ENCODE results near the gene TRMT61B.

The TRMT61B gene

GRCh38 chr2:28915939-28916338 is 45.8 kb upstream of the TRMT61B start (continued):
- no peak for TF ChIP-seq TOX (CRISPR knock-in tag; IDR thresholded peaks at IDR 0.05; ENCODE audit: borderline replicate concordance)

GRCh38 chr2:28909655-28910353 is 39.7 kb upstream of the TRMT61B start:
- no peak for ATAC-seq
- no peak for TF ChIP-seq ESRRG (CRISPR knock-in tag; IDR thresholded peaks at IDR 0.05)
- no peak for TF ChIP-seq BACH2 (CRISPR knock-in tag; IDR thresholded peaks at IDR 0.05; ENCODE audit: borderline replicate concordance)
- TF ChIP-seq TCF4 (CRISPR knock-in tag; IDR thresholded peaks at IDR 0.05; ENCODE audit: borderline replicate concordance), result no peak
- no peak for TF ChIP-seq TOX (CRISPR knock-in tag; IDR thresholded peaks at IDR 0.05; ENCODE audit: borderline replicate concordance)
- no peak for TF ChIP-seq ZFP30 (CRISPR knock-in tag; IDR thresholded peaks at IDR 0.05)
- TF ChIP-seq CSDC2 (CRISPR knock-in tag; IDR thresholded peaks at IDR 0.05), result no peak

- TF ChIP-seq ZFP3 (CRISPR knock-in tag; IDR thresholded peaks at IDR 0.05), result no peak
- no peak for TF ChIP-seq ISL1 (CRISPR knock-in tag; IDR thresholded peaks at IDR 0.05)
- TF ChIP-seq BACH2 (CRISPR knock-in tag; IDR thresholded peaks at IDR 0.05; ENCODE audit: borderline replicate concordance), result no peak
- no peak for TF ChIP-seq TCF4 (CRISPR knock-in tag; IDR thresholded peaks at IDR 0.05; ENCODE audit: borderline replicate concordance)
- TF ChIP-seq, protein P1, sequence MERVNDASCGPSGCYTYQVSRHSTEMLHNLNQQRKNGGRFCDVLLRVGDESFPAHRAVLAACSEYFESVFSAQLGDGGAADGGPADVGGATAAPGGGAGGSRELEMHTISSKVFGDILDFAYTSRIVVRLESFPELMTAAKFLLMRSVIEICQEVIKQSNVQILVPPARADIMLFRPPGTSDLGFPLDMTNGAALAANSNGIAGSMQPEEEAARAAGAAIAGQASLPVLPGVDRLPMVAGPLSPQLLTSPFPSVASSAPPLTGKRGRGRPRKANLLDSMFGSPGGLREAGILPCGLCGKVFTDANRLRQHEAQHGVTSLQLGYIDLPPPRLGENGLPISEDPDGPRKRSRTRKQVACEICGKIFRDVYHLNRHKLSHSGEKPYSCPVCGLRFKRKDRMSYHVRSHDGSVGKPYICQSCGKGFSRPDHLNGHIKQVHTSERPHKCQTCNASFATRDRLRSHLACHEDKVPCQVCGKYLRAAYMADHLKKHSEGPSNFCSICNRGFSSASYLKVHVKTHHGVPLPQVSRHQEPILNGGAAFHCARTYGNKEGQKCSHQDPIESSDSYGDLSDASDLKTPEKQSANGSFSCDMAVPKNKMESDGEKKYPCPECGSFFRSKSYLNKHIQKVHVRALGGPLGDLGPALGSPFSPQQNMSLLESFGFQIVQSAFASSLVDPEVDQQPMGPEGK (CRISPR knock-in tag; IDR thresholded peaks at IDR 0.05; ENCODE audit: borderline replicate concordance), result no peak
- TF ChIP-seq ZFP30 (CRISPR knock-in tag; IDR thresholded peaks at IDR 0.05), result no peak
- TF ChIP-seq TSHZ2 (CRISPR knock-in tag; IDR thresholded peaks at IDR 0.05), result no peak
- TF ChIP-seq, protein P2, sequence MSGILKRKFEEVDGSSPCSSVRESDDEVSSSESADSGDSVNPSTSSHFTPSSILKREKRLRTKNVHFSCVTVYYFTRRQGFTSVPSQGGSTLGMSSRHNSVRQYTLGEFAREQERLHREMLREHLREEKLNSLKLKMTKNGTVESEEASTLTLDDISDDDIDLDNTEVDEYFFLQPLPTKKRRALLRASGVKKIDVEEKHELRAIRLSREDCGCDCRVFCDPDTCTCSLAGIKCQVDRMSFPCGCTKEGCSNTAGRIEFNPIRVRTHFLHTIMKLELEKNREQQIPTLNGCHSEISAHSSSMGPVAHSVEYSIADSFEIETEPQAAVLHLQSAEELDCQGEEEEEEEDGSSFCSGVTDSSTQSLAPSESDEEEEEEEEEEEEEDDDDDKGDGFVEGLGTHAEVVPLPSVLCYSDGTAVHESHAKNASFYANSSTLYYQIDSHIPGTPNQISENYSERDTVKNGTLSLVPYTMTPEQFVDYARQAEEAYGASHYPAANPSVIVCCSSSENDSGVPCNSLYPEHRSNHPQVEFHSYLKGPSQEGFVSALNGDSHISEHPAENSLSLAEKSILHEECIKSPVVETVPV (CRISPR knock-in tag; IDR thresholded peaks at IDR 0.05), result no peak
- no peak for TF ChIP-seq ARNTL (CRISPR knock-in tag; IDR thresholded peaks at IDR 0.05; ENCODE audit: borderline replicate concordance, low read depth)
- no peak for TF ChIP-seq PPARA (CRISPR knock-in tag; IDR thresholded peaks at IDR 0.05; ENCODE audit: borderline replicate concordance)
- no peak for TF ChIP-seq ZNF70 (CRISPR knock-in tag; IDR thresholded peaks at IDR 0.05)
- no peak for TF ChIP-seq ZNF565 (CRISPR knock-in tag; conservative IDR thresholded peaks at IDR 0.05; ENCODE audit: low read depth)
- no peak for TF ChIP-seq GLIS3 (CRISPR knock-in tag; IDR thresholded peaks at IDR 0.05)
- no peak for TF ChIP-seq ZNF8 (CRISPR knock-in tag; IDR thresholded peaks at IDR 0.05)
- TF ChIP-seq TOX (CRISPR knock-in tag; IDR thresholded peaks at IDR 0.05; ENCODE audit: borderline replicate concordance), result no peak
- TF ChIP-seq, protein P3, sequence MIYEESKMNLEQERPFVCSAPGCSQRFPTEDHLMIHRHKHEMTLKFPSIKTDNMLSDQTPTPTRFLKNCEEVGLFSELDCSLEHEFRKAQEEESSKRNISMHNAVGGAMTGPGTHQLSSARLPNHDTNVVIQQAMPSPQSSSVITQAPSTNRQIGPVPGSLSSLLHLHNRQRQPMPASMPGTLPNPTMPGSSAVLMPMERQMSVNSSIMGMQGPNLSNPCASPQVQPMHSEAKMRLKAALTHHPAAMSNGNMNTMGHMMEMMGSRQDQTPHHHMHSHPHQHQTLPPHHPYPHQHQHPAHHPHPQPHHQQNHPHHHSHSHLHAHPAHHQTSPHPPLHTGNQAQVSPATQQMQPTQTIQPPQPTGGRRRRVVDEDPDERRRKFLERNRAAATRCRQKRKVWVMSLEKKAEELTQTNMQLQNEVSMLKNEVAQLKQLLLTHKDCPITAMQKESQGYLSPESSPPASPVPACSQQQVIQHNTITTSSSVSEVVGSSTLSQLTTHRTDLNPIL (CRISPR knock-in tag; IDR thresholded peaks at IDR 0.05; ENCODE audit: low read depth), result no peak
- ATAC-seq, result no peak
These were observed 38.1 kb upstream of the TRMT61B start for GRCh38 chr2:28908172-28908571.

DNA sequence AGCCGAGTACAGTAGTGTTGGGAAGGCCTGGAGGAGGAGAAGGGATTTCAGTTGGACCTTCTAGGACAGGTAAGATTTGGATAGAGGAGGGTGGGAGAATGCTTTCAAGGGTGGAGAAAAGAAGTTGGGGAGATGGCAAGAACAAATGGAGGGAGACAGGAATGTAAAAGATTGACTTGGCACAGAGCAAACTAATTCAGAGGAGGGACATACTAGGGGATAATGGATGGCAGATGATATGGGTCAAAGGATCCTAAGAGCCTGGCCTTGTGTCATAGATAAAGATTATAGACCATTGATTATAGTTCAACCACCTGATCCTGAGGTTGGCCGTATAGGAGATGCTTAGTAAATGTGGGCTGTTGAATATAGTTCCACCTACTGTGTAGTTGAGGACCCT is 36.7 kb upstream of the TRMT61B start:
- TF ChIP-seq SNAI2 (CRISPR knock-in tag; IDR thresholded peaks at IDR 0.05), result no peak
- TF ChIP-seq, protein P1 (CRISPR knock-in tag; IDR thresholded peaks at IDR 0.05; ENCODE audit: borderline replicate concordance), result no peak
- no peak for TF ChIP-seq ZNF8 (CRISPR knock-in tag; IDR thresholded peaks at IDR 0.05)
- no peak for TF ChIP-seq PPARA (CRISPR knock-in tag; IDR thresholded peaks at IDR 0.05; ENCODE audit: borderline replicate concordance)
- TF ChIP-seq GLIS3 (CRISPR knock-in tag; IDR thresholded peaks at IDR 0.05), result no peak
- no peak for TF ChIP-seq ZNF70 (CRISPR knock-in tag; IDR thresholded peaks at IDR 0.05)
- no peak for TF ChIP-seq TOX (CRISPR knock-in tag; IDR thresholded peaks at IDR 0.05; ENCODE audit: borderline replicate concordance)
- TF ChIP-seq ZFP3 (CRISPR knock-in tag; IDR thresholded peaks at IDR 0.05), result no peak
- TF ChIP-seq RARB (CRISPR knock-in tag; IDR thresholded peaks at IDR 0.05), result no peak
- no peak for TF ChIP-seq ZC3H10 (CRISPR knock-in tag; IDR thresholded peaks at IDR 0.05)
- TF ChIP-seq, protein P3 (CRISPR knock-in tag; IDR thresholded peaks at IDR 0.05; ENCODE audit: low read depth), result no peak
- no peak for TF ChIP-seq TCF4 (CRISPR knock-in tag; IDR thresholded peaks at IDR 0.05; ENCODE audit: borderline replicate concordance)
- no peak for TF ChIP-seq ISL1 (CRISPR knock-in tag; IDR thresholded peaks at IDR 0.05)
- no peak for ATAC-seq

Measured in SK-N-SH treated with all-trans-retinoic acid at 6 μM for 48 hours (cell line).